CD8-positive, alpha-beta memory T cell (primary cell): ENCODE data around the gene SMPD3. TPM values are rescaled to one million over a fixed set of nuclear protein-coding genes. Genes with fewer than 3 reads are reported as not detected.

Experiments
- CTCF ChIA-PET: fragments of 350-600 bp; sonication (Branson Sonifier 250); formaldehyde crosslinking; loops from one replicate; lab custom pipeline; 2021; ENCODE audit warnings: antibody characterized with exemption; lab: Charles Lee
- POLR2A ChIA-PET: fragments of 350-600 bp; sonication (Branson Sonifier 250); formaldehyde crosslinking; loops from one replicate; lab custom pipeline; 2021; ENCODE audit warnings: antibody characterized with exemption; lab: Charles Lee
- DNase-seq, 5 donors: peaks; one replicate each; pipeline versions ENCODE4 v3.0.0 to v3.0.0-alpha.2; 2020 to 2022; ENCODE audit warnings: mixed read lengths in 1 of 5
- H3K27ac ChIP-seq: one replicate; pipeline ENCODE4 v1.7.0; 2013; ENCODE audit warnings: low read depth, mild to moderate bottlenecking, low read length, moderate library complexity
- H3K27me3 ChIP-seq: 2 replicates; pipeline ENCODE4 v1.7.0; 2013; ENCODE audit warnings: low read length, mild to moderate bottlenecking; ENCODE audit not compliant: insufficient read depth, poor library complexity, severe bottlenecking
- H3K36me3 ChIP-seq: 2 replicates; pipeline ENCODE4 v1.7.0; 2013; ENCODE audit warnings: mild to moderate bottlenecking, low read length, moderate library complexity; ENCODE audit not compliant: insufficient read depth
- H3K4me1 ChIP-seq: 2 replicates; pipeline ENCODE4 v1.7.0; 2013; ENCODE audit warnings: mild to moderate bottlenecking, low read length, moderate library complexity; ENCODE audit not compliant: insufficient read depth
- H3K4me3 ChIP-seq: 2 replicates; pipeline ENCODE4 v1.7.0; 2013; ENCODE audit warnings: mild to moderate bottlenecking, low read length
- H3K9me3 ChIP-seq: 2 replicates; pipeline ENCODE4 v1.7.0; 2013; ENCODE audit warnings: mild to moderate bottlenecking, low read length
- H3K27ac Mint-ChIP-seq, 8 donors: one replicate each; pipeline ENCODE4 v1.8.0; 2020 to 2021; ENCODE audit warnings: mixed read lengths in 8 of 8, mild to moderate bottlenecking in 6 of 8, inconsistent platforms in 3 of 8, moderate library complexity in 3 of 8
- H3K27me3 Mint-ChIP-seq, 2 donors: one replicate each; pipeline ENCODE4 v1.8.0; 2020 to 2021; ENCODE audit warnings: mixed read lengths in 2 of 2, mild to moderate bottlenecking in 1 of 2, moderate library complexity in 1 of 2
- H3K36me3 Mint-ChIP-seq, 3 donors: one replicate each; pipeline ENCODE4 v1.8.0; 2020 to 2021; ENCODE audit warnings: mixed read lengths in 3 of 3, inconsistent platforms in 1 of 3, mild to moderate bottlenecking in 1 of 3
- H3K4me1 Mint-ChIP-seq, 3 donors: one replicate each; pipeline ENCODE4 v1.8.0; 2020 to 2021; ENCODE audit warnings: mixed read lengths in 3 of 3, inconsistent platforms in 1 of 3, mild to moderate bottlenecking in 1 of 3
- H3K4me3 Mint-ChIP-seq, 7 donors: one replicate each; pipeline ENCODE4 v1.8.0; 2020 to 2021; ENCODE audit warnings: mixed read lengths in 7 of 7, mild to moderate bottlenecking in 6 of 7, moderate library complexity in 4 of 7, inconsistent platforms in 2 of 7
- H3K9me3 Mint-ChIP-seq, 5 donors: one replicate each; pipeline ENCODE4 v1.8.0; 2020 to 2022; ENCODE audit warnings: mixed read lengths in 5 of 5, mild to moderate bottlenecking in 3 of 5, moderate library complexity in 2 of 5, inconsistent platforms in 1 of 5
- polyA plus RNA-seq: library from polyadenylated mRNA; unstranded; fragments of 300-500 nt; fragmentation: Illumina TruSeq; gene quantifications from one replicate; pipeline ENCODE4 v1.2.3, GENCODE V29; 2021
- total RNA-seq, 2 experiments: library from RNA; stranded (reverse); gene quantifications; one replicate each; pipeline ENCODE4 v1.2.3, GENCODE V29; 2021

Gene SMPD3
- total and polyA plus RNA-seq, 3 experiments from 2014 or later = 0.15 to 1.6 (median 0.22) TPM

DNA sequence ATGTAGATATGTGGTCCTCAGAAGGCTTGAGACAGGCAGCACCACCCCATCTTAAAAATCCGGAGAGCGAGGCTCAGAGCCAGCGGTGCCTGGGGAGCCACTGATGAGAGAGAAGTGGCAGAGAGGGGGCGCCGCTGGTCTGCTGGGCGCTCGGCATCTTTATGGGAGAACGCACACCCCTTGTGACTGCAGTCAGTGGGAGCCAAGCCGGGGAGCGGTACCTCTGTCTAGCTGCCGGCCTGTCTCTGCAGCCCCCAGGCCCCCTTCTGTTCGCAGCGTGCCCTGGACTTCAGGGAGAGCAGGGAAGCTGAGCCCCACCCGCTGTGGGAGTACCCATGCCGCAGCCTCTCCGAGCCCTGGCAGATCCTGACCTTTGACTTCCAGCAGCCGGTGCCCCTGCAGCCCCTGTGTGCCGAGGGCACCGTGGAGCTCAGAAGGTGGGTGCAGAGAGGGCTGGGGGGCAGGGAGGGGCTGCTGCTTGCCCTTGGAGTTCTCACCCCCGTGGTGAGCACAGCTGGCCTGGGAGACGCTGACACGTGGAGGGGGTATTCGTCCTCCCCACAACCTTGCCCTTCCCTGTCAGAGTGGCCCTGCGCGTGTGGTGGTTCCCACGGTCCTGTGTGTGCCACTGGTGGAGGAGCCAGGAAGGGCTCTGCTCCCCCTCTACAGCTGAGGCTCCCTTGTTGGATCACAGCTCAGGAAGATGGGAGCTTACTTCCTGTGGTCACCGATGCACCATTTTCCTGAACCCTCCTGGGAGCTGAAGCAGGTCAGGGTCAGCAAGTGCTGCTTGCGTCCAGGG, 92.7 kb downstream of the SMPD3 start:
- Histone ChIP-seq H3K4me3 (peak overlapping the region; percentile 49), H3K4me1 (peaks cover 28% of the 10 kb centered on the region), H3K27me3 (no peaks in the 10 kb centered on the region), H3K27ac (no peak overlapping the region), H3K9me3 (no peaks in the 10 kb centered on the region), H3K36me3 (peaks cover 14% of the 10 kb centered on the region)
- CTCF ChIA-PET = interaction anchor here (0.9 to 2.2 kb wide), 8 partner anchors 8 to 165 kb away, joined by 3 to 10 read pairs (median 4); partner anchors contain the start of gene SLC7A6
- H3K27me3 Mint-ChIP-seq = no peaks in the 10 kb centered on the region
- peak overlapping the region in 4 of 7 donors; percentile 44 to 80 (median 76) for H3K4me3 Mint-ChIP-seq
- peak overlapping the region in 2 of 8 donors; percentile 17 to 38 for H3K27ac Mint-ChIP-seq
- DNase-seq = no peak
- no peaks in the 10 kb centered on the region for H3K9me3 Mint-ChIP-seq
- peaks cover 0 to 67% (median 8%) of the 10 kb centered on the region in 3 donors for H3K36me3 Mint-ChIP-seq
- peaks cover 29 to 43% (median 31%) of the 10 kb centered on the region in 3 donors for H3K4me1 Mint-ChIP-seq
- POLR2A ChIA-PET = interaction anchor here (0.9 to 1.0 kb wide), 2 partner anchors 45 to 63 kb away, joined by 3 read pairs; partner anchors contain the start of genes PRMT7 and SLC7A6OS

DNA sequence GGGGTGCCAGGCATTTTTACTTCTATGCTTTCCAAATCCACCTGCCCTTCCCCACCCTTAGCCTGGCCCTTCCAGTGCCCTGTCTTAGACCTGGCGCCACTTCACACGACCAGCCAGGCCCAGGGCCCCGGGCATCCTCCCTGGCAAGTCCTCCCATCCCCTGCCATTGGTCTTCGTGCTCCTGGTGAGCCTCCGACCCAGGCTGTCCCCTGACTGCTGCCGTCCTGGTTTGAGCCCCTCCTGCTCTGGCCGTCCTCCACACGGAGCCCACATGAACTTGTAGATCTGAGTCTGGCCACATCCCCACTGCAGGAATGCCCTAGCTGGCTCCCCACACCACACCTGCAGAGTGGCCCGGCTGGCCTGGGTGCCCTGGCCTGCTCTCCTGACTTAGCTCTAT, 93.5 kb downstream of the SMPD3 start:
- H3K27ac Mint-ChIP-seq = no peak overlapping the region
- peak overlapping the region in 2 of 7 donors; percentile 4 to 19 for H3K4me3 Mint-ChIP-seq
- H3K27me3 Mint-ChIP-seq = no peaks in the 10 kb centered on the region
- no peak for DNase-seq
- ChIA-PET CTCF (interaction anchor here (0.9 kb wide), 1 partner anchor 101 kb away, joined by 4 read pairs; no protein-coding TSS in a partner anchor), POLR2A (no interaction called here)
- peaks cover 0 to 71% (median 4%) of the 10 kb centered on the region in 3 donors for H3K36me3 Mint-ChIP-seq
- H3K4me1 ChIP-seq = peaks cover 28% of the 10 kb centered on the region
- no peaks in the 10 kb centered on the region for H3K27me3 ChIP-seq
- H3K36me3 ChIP-seq = peaks cover 17% of the 10 kb centered on the region
- H3K9me3 ChIP-seq = no peaks in the 10 kb centered on the region
- H3K27ac ChIP-seq = no peak overlapping the region
- no peak overlapping the region for H3K4me3 ChIP-seq
- H3K9me3 Mint-ChIP-seq = no peaks in the 10 kb centered on the region
- H3K4me1 Mint-ChIP-seq = peaks cover 29 to 43% (median 31%) of the 10 kb centered on the region in 3 donors

- Histone ChIP-seq H3K27me3 (no peaks in the 10 kb centered on the region), H3K4me3 (no peak overlapping the region), H3K27ac (no peak overlapping the region), H3K4me1 (peaks cover 28% of the 10 kb centered on the region), H3K36me3 (peaks cover 24% of the 10 kb centered on the region), H3K9me3 (no peaks in the 10 kb centered on the region)
- ChIA-PET CTCF (interaction anchor here (1.4 to 1.5 kb wide), 2 partner anchors 89 to 157 kb away, joined by 3 to 4 read pairs; partner anchors contain the start of gene SLC7A6), POLR2A (no interaction called here)
- peaks cover 7 to 80% (median 10%) of the 10 kb centered on the region in 3 donors for H3K36me3 Mint-ChIP-seq
- no peak overlapping the region for H3K27ac Mint-ChIP-seq
- no peak overlapping the region for H3K4me3 Mint-ChIP-seq
- H3K27me3 Mint-ChIP-seq = no peaks in the 10 kb centered on the region
- no peaks in the 10 kb centered on the region for H3K9me3 Mint-ChIP-seq
- H3K4me1 Mint-ChIP-seq = peaks cover 28 to 41% (median 31%) of the 10 kb centered on the region in 3 donors
- no peak for DNase-seq
Measured at GRCh38 chr16:68353366-68353765, 94.9 kb downstream of the SMPD3 start.

DNA sequence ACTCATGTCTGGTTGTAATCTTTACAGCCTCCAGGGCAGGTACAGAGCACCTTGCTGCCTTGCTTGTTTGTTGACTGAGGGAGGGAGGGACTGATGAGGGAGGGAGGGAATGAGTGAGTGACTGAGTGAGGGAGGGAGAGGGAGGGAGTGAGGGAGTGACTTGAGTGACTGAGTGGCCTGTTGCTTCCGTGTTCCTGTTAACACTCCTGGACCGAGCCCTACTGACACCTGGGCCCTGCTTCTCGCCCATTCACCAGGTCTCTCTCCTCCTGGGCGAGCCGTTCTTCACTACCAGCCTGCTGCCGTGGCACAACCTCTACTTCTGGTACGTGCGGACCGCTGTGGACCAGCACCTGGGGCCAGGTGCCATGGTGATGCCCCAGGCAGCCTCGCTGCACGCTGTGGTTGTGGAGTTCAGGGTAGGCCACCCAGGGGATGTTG, 96.3 kb downstream of the SMPD3 start:
- H3K27me3 ChIP-seq = no peaks in the 10 kb centered on the region
- no peak overlapping the region for H3K4me3 Mint-ChIP-seq
- no peak overlapping the region for H3K4me3 ChIP-seq
- DNase-seq = no peak
- H3K9me3 ChIP-seq = no peaks in the 10 kb centered on the region
- H3K4me1 ChIP-seq = peaks cover 16% of the 10 kb centered on the region
- no peak overlapping the region for H3K27ac Mint-ChIP-seq
- H3K36me3 ChIP-seq = peaks cover 16% of the 10 kb centered on the region
- H3K27ac ChIP-seq = no peak overlapping the region
- peaks cover 12 to 84% (median 15%) of the 10 kb centered on the region in 3 donors for H3K36me3 Mint-ChIP-seq
- no peaks in the 10 kb centered on the region for H3K9me3 Mint-ChIP-seq
- POLR2A ChIA-PET = no interaction called here
- no peaks in the 10 kb centered on the region for H3K27me3 Mint-ChIP-seq
- CTCF ChIA-PET = interaction anchor here (1.4 to 1.5 kb wide), 2 partner anchors 88 to 158 kb away, joined by 3 to 4 read pairs; partner anchors contain the start of gene SLC7A6
- H3K4me1 Mint-ChIP-seq = peaks cover 18 to 31% (median 19%) of the 10 kb centered on the region in 3 donors

- ChIA-PET CTCF (no interaction called here), POLR2A (no interaction called here)
- Mint-ChIP-seq H3K9me3 (no peaks in the 10 kb centered on the region), H3K36me3 (peaks cover 12 to 84% (median 17%) of the 10 kb centered on the region in 3 donors), H3K27ac (no peak overlapping the region), H3K27me3 (no peaks in the 10 kb centered on the region), H3K4me3 (no peak overlapping the region), H3K4me1 (peaks cover 13 to 26% (median 13%) of the 10 kb centered on the region in 3 donors)
- Histone ChIP-seq H3K36me3 (peaks cover 18% of the 10 kb centered on the region), H3K27me3 (no peaks in the 10 kb centered on the region), H3K4me3 (no peak overlapping the region), H3K27ac (no peak overlapping the region), H3K9me3 (no peaks in the 10 kb centered on the region), H3K4me1 (peaks cover 10% of the 10 kb centered on the region)
- no peak for DNase-seq
Measured at GRCh38 chr16:68351463-68351862, 96.8 kb downstream of the SMPD3 start.

- Histone ChIP-seq H3K4me1 (peaks cover 5% of the 10 kb centered on the region), H3K27ac (no peak overlapping the region), H3K36me3 (peaks cover 23% of the 10 kb centered on the region), H3K27me3 (no peaks in the 10 kb centered on the region), H3K9me3 (no peaks in the 10 kb centered on the region), H3K4me3 (no peak overlapping the region)
- no peaks in the 10 kb centered on the region for H3K9me3 Mint-ChIP-seq
- H3K4me3 Mint-ChIP-seq = no peak overlapping the region
- no peak for DNase-seq
- CTCF ChIA-PET = no interaction called here
- peak overlapping the region in 1 of 8 donors; percentile 43 for H3K27ac Mint-ChIP-seq
- H3K4me1 Mint-ChIP-seq = peaks cover 7 to 20% (median 9%) of the 10 kb centered on the region in 3 donors
- peaks cover 12 to 88% (median 17%) of the 10 kb centered on the region in 3 donors for H3K36me3 Mint-ChIP-seq
- H3K27me3 Mint-ChIP-seq = no peaks in the 10 kb centered on the region
- POLR2A ChIA-PET = no interaction called here
Measured at GRCh38 chr16:68350813-68351350, 97.4 kb downstream of the SMPD3 start.

DNA sequence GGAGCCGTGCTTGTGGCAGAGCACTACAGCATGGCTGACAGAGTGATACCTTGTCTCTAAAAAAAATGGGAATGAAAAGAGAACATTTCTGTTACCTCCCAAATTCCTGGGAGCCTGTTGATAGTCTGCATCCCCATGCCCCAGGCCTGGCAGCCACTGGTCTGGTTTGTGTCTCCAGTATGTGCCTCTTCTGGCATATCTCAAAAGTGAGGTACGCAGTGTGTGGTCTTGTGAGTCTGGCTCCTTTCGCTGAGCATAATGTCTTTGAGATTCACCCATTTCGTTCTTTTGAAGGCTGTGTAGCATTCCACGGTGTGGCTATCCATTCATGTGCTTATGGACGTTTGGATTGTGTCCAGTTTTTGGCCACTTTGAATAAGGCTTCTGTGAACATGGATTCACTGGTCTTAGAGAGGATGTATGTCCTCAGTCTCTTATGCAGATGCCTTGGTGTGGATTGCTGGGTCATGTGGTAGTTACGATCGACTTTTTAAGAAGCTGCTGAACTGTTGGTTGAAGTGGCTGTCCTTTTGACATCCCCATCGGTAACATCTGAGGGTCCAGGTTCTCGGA, 98.4 kb downstream of the SMPD3 start:
- peaks cover 12 to 94% (median 20%) of the 10 kb centered on the region in 3 donors for H3K36me3 Mint-ChIP-seq

More for the DNA sequence above, 98.4 kb downstream of the SMPD3 start:
- ChIA-PET POLR2A (no interaction called here), CTCF (no interaction called here)
- DNase-seq = no peak
- no peaks in the 10 kb centered on the region for H3K9me3 Mint-ChIP-seq
- H3K27me3 Mint-ChIP-seq = no peaks in the 10 kb centered on the region
- peak overlapping the region in 1 of 8 donors; percentile 63 for H3K27ac Mint-ChIP-seq
- Histone ChIP-seq H3K9me3 (no peaks in the 10 kb centered on the region), H3K4me3 (no peak overlapping the region), H3K27me3 (no peaks in the 10 kb centered on the region), H3K4me1 (no peaks in the 10 kb centered on the region), H3K27ac (no peak overlapping the region), H3K36me3 (peaks cover 30% of the 10 kb centered on the region)
- no peak overlapping the region for H3K4me3 Mint-ChIP-seq
- H3K4me1 Mint-ChIP-seq = peaks cover 0 to 19% (median 2%) of the 10 kb centered on the region in 3 donors
